Stimulated activated CD4-positive, alpha-beta T cell treated with anti-CD3 and anti-CD28 coated beads, Interleukin-1b, Interleukin-23, amount 100 ng/mL, for 48 hours (primary cell): ENCODE data around the gene PLEKHH3.
A peak's percentile ranks its signal among the peaks of the same experiment; 100 is the strongest.
"Not testable (repeated sequence)": the region's sequence is repeated elsewhere in the genome, so short reads cannot be mapped to it uniquely, and the experiment has no call there.

Experiments
- DNase-seq: peaks from one replicate; pipeline ENCODE4 v3.0.0-alpha.2; 2020

The PLEKHH3 gene

DNA sequence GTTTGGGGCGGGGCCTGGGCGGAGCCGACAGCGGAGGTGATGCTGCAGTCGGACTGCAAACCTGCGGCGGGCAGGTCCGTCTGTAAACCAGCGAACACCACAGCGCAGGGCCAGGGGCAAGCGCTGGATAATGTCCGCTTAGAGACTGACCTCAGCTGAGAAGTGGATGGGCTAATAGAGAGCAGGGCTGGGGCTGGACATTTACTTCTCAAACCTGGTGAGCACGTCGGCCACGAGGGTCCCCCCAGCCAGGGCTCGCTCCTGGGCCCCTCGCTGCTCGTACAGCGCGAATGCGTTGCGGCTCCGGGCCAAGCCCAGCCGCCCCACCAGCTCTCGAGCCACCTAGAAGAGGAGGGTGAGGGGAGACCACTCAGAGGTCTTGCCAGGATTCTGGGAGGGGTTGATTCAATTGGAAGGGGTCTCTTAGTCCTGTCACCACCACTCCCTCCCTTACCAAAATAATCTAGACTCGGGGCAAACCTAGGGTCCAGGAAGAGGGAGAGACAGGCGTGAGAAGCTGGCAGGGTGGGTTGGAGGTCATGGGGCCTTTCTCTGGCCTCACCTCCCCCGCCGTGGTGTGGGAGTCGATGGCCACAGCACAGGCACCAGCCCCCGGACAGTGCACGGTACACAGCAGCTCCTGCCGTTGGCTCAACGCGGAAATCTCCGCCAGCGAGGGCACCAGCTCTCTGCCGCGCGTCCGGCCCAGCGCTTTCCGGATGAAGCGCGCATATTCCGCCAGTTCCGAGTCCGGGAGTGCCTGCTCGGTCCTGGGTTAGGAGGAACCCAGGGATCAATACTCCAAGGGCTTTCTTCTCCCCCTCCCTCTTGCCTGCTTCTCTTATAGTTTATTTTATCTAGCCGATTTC, 5.8 kb downstream of the PLEKHH3 start:
- no peak for DNase-seq

DNA sequence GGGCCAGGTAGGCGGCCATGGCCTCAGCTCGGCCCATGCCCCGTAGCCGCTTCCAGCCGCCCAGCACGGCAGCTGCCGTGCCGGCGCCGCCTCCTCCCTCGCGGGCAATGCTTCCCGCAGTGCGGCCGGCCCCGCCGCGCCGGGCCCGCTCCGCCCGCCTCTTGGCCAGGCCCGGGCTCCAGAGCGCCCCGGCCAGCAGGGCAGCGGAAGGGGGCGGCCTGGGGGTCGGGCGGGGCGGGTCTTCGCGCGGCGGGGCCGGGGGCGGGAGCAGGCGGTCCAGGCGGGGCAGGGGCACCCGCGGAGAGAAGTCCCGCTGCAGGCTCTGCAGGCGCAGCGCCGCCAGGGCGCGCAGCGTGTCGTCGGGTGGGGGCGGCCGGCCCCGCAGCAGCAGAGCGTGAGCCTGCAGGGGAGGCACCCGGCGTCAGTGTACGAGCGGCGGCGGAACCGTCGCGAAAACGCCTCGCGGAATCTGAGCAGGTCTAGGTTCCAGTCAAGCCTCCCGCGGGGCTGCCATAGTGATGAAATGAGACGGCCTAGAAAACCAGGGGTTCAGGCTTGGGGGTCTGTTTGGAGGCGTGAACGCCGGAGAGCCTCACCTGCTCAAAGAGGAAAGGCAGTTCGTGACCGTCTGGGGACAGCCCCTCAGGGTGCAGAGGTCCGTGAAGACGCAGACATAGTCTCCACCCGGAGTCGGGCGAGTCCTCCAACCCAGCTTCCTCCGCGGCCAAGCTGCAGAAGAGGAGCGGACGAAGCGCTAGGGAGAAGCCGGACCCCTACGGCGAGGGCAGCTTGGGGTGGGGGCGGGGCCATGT, 6.6 kb downstream of the PLEKHH3 start:
- peak; percentile 36 for DNase-seq

DNA sequence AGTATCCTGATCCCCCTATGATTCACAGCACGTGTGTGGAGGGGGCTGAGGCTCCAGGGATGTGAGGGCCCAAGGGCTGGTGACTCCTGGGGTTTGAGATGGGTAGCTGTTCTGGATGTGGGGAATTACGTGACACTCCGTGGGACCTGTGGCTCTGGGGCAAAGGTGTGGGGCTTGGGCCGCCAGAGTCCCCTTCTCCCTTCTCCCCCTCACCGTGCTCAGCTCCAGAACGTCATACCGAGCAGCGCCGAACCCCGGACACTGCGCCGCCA, 7.2 kb downstream of the PLEKHH3 start:
- DNase-seq = no peak

DNA sequence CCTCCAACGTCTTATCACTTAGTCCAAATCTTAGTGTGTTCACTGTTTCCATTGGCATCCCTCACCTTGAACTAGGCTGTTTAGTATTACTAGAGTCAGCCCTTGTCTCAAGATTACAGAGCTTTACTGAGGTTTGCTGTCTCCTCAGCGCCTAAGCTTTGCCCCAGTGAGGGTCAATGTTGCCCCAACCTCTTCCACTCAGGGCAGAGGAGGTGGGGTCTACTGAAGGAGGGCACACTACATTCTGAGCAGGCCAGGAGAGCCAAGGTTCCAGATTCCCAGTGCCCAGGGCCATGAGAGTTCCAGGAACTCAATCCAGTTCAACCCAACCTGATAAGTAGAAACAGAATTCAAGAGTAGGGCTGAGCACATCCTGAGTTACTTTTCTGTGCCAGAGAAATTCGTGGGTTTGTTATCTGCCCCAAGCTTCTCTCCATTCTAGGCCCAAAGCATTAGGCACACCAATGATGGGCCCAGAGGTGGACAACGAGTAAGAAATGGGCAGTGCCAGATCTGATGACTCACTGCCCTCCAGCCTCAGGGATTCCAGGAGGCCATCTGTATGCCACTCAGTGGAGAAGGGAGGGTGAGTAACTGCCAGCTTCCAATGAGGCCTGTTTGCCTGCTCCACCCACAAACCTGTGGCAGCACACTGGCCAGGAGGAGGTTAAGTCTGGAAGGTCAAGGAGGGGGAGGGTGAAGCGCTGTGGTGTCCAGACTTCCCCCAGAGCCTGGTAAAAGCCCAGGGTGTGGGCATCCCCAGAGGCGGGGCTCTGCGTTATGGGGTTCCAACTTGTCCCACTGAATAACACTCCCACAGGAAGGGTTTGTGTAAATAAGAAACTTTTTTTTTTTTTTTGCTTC, 9.5 kb downstream of the PLEKHH3 start:
- DNase-seq = no peak

DNA sequence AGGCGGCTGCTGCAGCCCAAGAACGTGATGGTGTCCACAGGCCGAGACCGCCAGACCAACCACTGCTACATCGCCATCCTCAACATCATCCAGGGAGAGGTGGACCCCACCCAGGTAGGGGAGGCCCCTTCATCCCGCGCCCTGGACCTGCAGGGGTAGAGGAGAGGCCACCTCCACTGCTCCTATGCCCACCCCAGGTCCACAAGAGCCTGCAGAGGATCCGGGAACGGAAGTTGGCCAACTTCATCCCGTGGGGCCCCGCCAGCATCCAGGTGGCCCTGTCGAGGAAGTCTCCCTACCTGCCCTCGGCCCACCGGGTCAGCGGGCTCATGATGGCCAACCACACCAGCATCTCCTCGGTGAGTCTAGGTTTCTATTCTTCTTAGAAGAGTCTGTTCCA, 10.7 kb downstream of the PLEKHH3 start:
- DNase-seq = not testable (repeated sequence)

DNA sequence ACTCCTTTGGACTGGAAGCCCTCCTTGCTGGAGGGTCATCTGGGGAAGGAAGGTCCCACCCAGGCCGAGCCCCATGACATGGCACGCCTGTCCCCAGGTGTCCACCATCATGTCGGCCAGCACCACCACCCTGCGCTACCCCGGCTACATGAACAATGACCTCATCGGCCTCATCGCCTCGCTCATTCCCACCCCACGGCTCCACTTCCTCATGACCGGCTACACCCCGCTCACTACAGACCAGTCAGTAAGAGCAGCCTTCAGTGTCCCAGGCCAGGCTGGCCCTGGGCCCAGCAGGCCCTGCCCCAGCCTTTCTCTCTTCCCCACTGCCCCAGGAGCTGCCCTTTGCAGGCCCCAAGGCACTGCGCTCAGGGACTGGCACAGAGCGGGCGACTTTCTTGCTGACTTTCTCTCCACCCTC, 11.2 kb downstream of the PLEKHH3 start:
- no peak for DNase-seq

DNA sequence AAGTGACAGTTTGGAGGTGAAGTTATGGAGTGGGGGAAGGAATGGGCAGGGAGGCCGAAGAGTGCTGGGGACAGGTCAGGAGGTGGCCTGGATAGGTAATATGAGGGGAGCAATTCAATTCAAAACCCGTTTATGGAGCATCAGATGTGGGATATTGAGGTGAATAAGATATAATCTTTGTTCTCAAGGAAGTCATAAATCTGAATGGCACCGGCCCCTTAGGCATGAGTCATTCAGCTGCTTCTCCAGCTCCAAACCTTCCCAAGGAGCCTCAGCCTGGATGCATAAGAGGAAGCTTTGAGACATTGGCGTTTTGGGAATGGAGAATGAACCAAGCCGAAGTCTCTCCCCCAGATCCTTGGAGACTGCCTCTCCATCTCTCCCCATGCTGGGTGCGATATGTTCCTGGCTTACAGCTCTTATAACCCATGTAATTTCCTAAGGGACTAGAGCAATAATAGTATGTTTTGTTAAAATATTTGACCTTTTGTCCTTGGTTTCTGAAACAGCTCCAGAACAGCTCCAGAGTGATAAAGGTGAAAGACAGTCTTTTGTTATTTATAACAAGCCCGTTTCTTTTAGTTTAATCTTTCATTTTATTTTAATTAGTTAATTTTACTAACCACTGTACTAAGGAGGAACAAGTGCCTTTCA, 16.0 kb downstream of the PLEKHH3 start:
- DNase-seq = no peak

DNA sequence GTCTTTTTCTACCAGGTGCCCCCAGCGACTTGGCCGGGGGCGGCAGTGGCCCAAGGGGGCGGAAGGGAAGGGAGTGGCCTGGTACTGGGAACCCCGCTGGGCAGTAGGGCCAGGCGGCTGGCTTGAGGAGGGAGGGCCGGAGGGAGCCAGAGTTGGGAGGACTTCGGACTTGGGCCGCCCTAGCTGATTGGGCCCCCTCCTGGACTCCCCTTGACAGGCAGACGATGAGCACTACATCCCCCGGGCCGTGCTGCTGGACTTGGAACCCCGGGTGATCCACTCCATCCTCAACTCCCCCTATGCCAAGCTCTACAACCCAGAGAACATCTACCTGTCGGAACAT, 16.9 kb downstream of the PLEKHH3 start:
- not testable (repeated sequence) for DNase-seq

DNA sequence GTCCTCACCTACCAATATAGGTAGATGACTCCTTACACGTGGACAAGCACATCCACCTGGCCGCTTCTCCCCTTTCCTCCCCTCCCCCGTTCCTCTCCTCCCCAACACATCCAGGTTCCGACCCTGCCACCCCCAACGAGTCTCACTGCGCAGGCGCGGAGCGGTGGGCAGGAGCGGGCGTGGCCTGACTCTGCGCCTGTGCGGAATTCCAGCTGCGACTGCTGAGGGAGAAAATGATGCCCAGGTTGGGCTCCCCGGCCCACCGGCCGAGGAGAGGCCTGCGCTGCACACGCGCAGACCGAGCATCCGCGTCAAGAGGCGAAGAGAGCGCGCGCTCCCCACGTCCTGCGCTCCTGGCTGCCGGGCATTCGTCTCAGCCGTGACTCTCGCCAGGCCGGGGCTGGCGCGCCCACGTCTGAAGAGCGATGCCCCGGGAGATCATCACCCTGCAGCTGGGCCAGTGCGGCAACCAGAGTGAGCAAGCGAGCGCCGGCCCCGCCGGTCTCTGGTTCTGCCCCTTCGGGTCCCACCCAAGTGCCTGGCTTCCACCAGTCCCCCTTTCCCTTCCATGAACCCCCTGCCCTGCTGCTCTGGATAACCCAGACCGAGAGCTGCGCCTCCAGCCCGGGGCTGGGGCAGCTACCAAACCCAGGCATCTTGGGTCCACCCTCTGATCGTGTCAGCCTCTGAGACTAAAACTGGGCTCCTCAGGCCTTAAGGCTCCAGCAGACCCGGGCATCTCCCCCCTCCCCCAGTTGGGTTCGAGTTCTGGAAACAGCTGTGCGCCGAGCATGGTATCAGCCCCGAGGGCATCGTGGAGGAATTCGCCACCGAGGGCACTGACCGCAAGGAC, 17.5 kb downstream of the PLEKHH3 start, which contains the start of gene TUBG2:
TSS of gene TUBG2 (plus strand) at position 206 of the 853 bp plus-strand sequence. CDS start at position 426, 220 bp downstream.
- peak; percentile 79 for DNase-seq

DNA sequence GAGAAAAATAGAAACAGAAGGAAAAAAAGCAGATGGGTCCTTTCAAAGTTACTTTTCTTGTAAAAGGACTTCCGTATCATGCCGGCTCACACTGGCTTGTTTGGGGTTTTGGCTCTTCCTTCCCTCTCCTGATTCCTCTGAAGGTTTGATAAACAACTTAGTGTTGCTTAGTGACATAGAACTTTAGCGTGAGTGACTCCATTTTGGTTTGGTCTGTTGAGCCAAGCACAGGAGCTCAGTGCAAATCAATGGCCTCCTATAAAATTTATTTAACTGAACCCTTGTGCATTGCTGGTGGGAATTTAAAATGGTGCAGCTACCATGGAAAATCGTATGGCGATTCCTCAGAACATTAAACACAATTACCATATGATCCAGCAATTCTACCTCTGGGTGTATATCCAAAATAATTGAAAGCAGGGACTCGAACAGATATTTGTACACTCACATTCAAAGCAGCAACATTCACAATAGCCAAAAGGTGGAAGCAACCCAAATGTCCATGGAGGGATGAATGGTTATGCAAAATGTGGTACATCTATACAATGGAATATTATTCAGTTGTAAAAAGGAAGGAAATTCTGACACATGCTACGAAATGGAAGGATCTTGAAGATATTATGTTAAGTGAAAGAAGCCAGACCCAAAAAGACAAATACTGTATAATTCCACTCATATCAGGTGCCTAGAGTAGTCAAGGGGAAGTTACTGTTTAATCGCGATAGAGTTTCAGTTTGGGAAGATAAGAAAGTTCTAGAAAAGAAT, 18.8 kb downstream of the PLEKHH3 start:
- no peak for DNase-seq

DNA sequence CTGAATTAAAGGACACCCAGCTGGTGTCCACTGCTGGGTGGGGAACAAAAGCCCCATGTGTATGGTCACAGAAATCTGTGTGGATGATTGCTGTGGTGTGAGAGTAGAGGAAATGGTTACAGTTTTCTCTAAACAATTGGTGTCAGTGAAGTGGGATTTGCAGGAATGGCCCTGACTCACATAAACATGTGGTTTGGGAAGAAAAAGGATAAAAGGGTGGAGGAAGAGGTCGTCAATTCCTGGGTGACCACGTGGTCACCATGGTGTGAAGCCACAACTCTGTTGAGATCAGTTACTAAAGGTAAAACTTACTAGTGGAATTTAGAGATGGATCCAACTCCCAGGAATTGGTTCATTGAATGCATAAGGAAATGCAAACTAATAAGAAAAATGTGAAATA, 21.3 kb downstream of the PLEKHH3 start:
- no peak for DNase-seq

DNA sequence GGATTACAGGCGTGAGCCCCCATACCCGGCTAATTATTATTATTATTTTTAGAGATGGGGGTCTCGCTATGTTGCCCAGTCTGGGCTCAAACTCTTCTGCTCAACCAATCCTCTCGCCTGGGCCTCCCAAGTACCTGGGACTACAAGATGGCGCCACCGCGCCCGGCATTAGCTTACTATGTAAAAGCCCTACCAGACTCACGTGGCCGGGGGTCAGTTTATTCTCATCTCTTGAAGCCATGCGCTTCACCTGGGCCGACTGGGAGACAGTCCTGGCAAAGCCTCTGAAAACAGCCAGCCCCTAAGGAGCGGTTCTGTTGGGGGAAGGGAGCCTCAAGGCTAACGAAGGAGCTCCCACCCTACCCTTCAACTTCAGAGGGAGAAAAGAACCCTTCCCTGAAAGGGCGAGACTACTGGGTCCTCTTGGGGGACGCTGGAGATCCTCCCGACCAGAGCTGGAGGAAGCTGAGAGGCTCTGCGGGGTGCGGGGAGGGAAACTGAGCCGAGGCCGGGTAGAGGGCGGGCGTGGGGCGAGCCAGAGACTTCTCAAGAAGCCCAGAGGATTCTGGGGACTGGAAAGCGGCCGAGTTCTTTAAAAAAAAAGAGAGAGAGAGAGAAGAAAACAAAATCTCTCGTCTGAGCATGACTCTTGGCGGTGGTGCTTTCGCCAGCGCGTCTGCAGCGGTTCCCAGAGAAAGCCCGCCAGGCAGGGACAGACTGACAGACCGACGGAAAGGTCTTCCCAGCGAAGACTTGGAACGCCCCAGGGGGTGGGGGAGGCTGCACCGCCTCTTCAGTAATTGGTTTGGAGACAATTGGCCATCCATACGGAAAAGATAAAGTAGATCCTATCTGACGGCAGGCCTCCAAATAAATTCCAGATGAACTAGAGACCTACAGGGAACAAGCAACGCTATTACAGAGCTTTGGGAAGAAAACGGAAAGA, 23.3 kb downstream of the PLEKHH3 start:
- no peak for DNase-seq

DNA sequence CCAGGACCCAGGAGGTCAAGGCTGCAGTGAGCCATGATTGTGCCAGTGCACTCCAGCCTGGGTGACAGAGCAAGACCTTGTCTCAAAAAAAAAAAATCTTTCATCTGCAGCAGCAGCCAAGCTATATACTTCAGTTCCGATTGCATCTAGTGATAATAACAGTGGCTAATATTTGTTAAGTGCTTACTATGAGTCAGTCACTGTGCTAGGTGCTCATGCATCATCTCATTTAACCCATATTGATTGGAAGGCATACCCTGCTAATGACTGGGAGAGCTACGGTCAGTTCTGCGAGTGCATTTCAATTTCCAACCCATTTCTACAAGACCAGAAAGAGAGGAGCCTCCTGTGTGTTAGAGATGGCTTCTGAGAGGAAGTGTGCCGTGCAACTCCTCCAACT, 25.4 kb downstream of the PLEKHH3 start:
- no peak for DNase-seq

DNA sequence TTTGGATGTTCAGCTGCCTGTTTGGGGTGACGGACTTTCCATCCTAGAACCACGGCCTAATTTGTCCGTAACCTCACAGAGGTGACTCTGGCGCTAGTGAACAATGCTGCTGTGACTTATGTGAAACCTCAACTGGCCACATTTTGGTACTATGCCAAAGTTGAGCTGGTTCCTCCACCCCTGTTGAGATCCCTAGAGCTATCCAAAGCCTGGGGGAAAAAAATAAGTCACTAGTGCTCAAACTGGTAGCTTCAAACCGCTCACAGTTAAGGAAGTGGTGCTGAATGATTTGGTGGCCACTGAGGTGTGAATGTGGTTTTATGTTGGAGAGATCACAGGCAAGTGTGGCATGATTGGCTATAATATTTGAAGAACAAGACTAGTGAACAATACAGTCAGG, 29.0 kb downstream of the PLEKHH3 start:
- DNase-seq = no peak

DNA sequence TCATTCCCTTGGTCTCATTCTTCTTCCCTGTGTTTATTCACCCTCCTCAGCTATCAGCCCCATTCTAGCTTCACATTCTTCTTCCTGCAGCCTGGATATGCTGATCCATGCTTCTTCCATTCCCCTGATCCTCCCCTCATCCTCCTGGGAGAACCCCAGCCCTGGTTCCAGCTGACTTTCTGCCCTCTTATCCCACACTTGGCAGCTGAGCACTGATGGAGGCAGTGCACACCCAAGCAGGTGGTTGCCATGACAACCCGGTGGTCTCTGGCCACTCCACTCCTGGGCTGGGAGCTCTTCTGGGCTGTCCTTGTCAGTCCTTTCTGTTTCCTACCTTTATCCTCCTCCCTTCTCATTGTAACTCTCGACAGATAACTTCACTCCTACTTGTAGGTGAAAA, 34.5 kb downstream of the PLEKHH3 start:
- DNase-seq = no peak

DNA sequence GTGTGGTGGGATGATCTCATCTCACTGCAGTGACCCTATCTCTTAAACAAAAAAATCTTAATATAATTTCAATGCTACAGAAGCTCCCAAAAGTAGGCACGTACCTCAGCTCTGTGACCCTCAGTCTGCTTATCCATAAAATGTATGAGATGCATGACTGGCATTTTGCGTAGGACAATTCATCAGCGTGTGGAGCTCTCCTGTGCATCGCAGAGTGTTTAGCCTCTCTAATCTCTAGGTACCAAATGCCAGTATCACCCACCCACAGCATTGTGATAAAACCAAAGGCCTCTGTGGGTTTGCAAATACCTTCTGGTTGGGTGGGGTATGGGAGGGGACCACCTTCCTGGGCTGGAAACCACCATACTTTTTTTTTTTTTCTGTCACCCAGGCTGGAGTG, 36.7 kb downstream of the PLEKHH3 start:
- DNase-seq = no peak

DNA sequence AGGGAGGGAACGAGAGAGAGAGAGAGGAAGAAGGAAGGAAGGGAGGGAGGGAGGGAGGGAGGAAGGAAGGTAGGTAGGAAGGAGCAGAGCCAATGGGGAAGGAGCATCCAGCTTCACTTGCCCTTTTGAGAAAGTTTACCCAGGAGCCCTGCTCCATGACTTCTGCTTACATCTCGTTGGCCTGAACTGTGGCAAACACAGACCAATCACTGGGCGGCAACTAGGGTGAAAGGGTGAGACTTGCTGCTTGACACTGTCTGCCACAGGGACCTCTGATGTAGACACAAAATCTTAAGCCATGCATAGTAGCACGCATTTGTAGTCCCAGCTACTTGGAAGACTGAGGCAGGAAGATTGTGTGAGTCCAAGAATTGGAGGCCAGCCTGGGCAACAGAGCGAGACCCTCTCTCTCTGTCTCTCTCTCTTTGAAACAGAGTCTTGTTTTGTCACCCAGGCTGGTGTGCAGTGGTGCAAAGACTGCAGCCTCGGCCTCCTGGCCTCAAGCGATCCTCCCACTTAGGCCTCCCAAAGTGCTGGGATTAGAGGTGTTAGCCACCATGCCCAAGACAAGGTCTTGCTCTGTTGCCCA, 37.2 kb downstream of the PLEKHH3 start:
- no peak for DNase-seq

DNA sequence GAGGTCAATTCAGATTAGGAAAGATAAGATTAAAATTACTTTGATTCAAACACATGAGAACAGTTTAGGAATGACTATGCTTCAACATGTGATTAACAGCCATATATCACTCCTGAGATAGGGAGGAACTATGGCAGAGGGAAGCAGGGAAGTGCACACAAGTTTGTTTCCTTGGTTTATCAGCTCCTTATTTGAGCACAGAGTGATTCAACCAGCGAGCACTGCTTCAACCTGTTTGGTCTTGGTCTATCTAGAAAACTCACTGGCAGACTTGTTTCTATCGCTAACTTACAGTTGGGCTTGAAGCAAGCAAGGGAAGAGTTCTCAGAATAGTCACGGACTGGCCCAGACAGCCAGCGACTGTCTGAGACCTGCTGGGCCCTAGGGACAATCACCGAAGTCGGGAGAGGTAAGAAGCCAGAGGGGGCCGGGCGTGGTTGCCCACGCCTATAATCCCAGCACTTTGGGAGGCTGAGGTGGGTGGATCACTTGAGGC, 43.8 kb downstream of the PLEKHH3 start:
- no peak for DNase-seq

DNA sequence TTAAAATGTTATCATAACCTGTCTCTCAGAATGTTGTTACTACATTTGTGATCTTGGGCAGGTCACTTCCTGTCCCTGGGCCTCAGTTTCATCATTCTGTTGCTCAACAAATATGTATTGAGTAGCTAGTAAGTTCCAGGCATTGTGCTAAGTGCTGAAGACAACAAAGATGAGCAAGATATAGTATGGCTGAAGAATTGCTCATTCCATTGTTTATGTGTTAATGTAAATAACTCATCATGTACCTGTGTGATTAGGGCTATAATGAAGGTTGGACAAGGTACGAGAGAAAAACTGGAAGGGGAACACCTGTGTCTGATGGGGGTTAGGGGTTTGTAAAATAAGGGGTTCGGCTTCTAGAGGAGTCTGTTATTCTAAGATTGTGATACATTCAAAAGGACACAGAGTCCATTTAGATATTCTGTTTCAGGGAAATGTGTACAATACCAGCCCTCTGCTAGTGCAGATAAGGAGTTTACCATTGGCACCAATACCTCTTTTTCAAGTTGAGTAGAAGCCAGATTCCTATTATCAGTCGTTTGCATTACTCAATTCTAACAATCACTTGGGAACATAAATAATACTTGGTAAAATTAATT, 47.3 kb downstream of the PLEKHH3 start:
- DNase-seq = no peak
